Sciatic nerve (tissue), 2 donors: Measurements from ENCODE around the gene PTPRD. TPM values are rescaled to one million over a fixed set of nuclear protein-coding genes. Genes with fewer than 3 reads are reported as not detected.
"Not testable (repeated sequence)": the region's sequence is repeated elsewhere in the genome, so short reads cannot be mapped to it uniquely, and the experiment has no call there.

Experiments
- ATAC-seq: fragments of 200-7000 bp; cut with Tn5 transposase; one replicate; pipeline ENCODE4 v1.9.1; 2020; ENCODE audit warnings: mild to moderate bottlenecking, moderate library complexity
- DNase-seq: peaks from one replicate; pipeline ENCODE4 v3.0.0-alpha.2; 2020; ENCODE audit warnings: low spot score
- intact Hi-C: fragments of 100-400 bp; cut with DNase I; formaldehyde crosslinking; loops from one replicate; pipeline ENCODE4 v1.14.2; 2022
- total RNA-seq: library from RNA; stranded (reverse); fragmentation: NEBNext Ultra II Directional; extraction: Animal tissue kit (Norgen Biotek cat#: 25700); gene quantifications from one replicate; pipeline ENCODE4 v1.2.1, GENCODE V29; 2021
- donor health status: DM: no; HTN: no; CAD: no.
- donor health status: DM: no; HTN: no; CAD: no.

PTPRD gene
- total RNA-seq, 1 donor from 2014 or later, result 4.7 TPM

DNA sequence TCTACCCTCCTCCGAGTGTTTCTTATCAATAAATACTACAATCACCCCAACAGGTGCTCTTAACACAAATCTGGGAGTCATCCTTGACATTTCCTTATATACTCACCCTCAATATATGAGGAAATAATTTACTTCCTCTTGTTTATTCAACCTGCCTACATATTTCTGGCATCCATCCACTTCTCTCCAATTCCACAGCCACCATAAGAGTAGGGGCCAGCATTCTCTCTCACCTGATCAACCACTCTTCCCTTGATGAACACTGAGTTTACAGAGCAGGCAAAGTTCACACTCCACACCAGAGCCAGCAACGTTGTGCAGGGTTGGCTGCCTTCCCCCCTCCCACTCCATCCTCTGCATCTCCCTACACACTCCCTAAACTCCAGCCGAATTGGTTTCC lies 1908.9 kb downstream of the PTPRD start:
- intact Hi-C loops, result no loop called here
- ATAC-seq (no peak), DNase-seq (no peak)

DNA sequence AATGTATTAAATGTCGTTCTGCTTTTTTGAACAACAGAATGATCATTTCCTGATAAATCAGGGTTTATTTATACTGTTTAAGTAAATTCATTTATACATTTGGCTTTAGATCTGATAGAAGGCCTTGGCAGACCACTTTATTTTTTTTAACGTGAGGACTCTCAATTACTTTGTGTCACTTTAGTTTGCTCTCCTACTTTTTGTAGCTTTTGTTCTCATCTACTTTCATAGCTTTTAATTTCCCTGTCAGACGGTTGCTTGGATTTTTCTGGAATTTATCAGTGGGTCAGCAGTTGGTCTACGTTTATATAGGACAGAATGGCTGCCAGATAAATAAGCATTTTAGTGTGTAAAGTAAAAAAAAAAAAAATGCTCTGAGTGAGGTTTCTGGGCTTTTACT lies 1910.9 kb downstream of the PTPRD start:
- intact Hi-C loops, result no loop called here
- no peak for ATAC-seq

DNA sequence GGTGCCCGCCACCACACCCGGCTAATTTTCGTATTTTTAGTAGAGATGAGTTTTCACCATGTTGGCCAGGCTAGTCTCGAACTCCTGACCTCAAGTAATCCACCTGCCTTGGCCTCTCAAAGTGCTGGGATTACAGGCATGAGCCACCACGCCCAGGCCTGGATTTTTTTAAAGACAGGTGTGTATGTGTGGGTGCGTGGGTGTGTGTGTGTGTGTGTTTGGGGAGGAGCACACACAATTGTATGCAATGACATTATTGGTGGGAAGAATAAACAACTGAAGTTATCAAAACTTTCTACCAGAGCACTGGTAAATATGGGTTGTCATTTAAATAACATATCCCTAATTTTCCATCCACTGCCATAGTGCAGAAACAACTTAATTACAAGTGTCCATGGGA lies 1915.2 kb downstream of the PTPRD start:
- ATAC-seq, intact Hi-C loops, DNase-seq: not testable (repeated sequence)

More for the DNA sequence above, 1910.9 kb downstream of the PTPRD start:
- no peak for DNase-seq

DNA sequence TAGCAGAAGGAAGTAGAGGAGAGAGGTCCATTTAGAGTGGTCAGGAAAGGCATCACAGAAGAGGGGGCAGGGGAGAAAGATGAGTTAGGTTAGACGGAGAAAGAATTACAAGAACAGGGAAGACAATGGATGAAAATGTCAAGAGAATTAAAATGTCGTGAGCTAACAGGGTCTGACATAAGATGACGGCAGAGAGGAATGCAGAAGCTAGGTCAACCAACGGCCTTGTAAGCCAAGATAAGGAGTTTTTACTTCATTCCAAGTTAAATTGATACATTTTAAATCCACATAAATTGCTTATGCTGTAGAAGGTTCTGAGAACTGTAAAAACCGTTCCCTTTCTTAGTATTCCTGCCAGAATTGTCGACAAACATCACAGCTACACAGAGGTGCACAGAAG lies 1916.3 kb downstream of the PTPRD start:
- intact Hi-C loops, result no loop called here
- no peak for DNase-seq
- ATAC-seq, result no peak

DNA sequence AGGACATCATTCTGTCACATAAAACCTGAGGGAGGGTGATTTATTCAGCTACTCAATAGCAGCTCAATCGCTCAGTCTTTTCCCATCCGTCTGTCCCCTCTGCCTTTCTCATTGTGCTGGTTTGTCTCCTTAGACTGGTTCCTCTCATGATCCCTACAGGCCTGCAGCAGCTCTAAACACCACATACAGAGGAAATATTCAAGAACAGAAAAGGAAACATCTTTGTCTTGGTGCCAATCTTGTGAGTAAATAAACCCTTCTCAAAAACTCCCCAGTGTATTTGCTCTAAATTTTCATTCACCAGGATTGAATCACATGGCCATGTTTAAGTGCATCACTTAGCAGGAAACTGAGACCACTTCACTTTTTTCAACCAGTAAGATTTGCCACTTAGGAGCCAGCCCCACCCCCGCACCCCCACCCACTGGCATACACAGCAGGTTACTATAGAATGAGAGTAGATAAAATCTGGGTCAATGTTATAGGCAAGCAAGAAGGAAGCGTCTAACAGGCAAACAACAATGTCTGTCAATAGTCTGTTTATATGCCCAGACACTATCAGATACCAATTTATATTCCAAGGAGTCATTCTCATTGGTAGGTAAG lies 1917.7 kb downstream of the PTPRD start:
- intact Hi-C loops, result no loop called here
- no peak for ATAC-seq
- DNase-seq, result no peak

DNA sequence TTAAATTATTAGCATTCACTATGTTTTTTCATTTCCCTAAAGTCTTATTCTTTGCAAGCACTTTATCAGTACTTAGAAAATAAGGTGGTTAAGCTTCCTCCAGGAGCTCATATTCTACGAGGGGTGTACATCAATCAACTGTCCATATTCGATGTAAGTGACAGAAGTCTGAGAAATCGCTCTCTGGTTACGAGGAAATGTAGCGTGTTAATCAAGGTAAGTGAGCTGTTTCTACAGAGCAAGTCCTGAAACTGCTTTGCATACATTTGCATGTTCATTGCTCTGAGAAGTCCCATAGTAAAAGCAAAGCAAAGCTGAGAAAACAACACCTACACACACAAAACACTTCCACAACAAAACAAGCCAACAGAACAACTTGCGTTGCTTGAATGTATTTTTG lies 1919.3 kb downstream of the PTPRD start:
- no peak for DNase-seq
- intact Hi-C loops, result no loop called here
- no peak for ATAC-seq

DNA sequence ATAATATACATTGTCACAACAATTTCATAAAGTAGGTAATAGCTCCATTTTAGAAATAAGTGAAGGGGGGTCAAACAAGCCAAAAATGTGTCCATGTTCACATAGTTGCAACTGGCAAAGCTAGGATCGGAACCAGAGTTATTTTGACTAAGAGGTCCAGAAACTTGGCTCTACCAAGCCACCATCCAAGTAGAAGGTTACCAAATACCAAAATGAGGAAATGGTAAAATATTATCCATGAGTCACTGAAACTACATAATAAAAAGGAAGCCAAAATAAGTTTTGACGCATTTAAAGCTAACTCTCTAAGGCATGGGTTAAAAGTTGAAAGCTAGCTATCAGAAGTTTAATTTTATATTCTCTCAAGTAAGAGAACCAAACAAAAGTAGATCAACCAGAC lies 1926.3 kb downstream of the PTPRD start:
- intact Hi-C loops, result no loop called here
- DNase-seq (no peak), ATAC-seq (no peak)

DNA sequence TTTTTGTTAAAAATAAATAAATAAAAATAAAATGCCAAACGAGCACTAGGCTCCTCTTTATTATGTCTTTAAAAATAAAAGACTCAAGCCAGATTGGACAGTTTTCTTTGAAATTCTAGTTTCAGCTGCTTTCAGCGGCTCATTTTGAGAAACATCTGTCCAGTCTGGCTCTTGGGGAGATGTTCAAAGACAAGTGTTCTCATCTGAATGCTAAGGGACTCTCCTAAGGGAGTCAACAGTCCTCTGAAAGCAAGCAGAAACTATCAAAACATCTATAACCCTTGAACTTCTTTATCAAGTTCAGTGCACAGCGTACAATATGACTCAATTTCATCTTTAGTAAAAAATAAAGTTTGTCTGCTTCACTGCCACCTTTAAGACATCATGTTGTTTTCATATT lies 1927.0 kb downstream of the PTPRD start:
- ATAC-seq (peak; percentile 48), DNase-seq (no peak)
- intact Hi-C loops, result no loop called here

DNA sequence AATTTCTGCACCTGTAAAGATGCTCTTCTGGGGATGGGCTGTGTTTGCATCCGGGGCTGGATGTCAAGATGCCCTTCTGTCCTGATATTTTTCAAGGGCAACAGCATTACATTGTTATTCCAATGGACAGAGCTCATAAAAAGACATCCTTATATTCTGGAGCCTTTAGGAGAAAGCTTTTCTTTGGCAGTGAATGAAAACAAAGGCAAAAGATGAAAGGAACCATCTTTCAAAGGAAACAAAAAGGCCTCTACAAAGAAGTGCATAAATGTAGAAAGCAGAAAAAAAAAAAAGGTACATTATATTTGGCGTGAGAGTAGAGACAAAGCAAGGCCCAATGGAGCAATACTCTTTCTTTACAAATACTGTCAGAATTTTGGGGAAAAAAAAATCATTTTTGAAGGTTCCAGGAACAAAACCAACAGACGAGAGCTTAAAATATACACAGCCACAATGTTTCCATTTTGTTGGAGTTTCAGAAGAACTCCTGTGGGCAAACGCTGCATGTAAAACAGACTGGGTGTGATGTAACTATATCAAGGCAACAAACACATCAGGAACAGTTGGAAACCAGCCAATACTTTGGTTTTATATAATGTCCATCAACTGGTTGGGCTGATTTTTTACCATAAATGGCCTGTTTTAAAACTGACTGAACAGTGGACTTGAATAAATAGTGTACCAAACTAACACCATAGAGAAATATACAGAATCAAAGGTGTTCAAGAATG lies 1927.7 kb downstream of the PTPRD start:
- ATAC-seq, result no peak
- DNase-seq, result no peak
- intact Hi-C loops, result no loop called here

DNA sequence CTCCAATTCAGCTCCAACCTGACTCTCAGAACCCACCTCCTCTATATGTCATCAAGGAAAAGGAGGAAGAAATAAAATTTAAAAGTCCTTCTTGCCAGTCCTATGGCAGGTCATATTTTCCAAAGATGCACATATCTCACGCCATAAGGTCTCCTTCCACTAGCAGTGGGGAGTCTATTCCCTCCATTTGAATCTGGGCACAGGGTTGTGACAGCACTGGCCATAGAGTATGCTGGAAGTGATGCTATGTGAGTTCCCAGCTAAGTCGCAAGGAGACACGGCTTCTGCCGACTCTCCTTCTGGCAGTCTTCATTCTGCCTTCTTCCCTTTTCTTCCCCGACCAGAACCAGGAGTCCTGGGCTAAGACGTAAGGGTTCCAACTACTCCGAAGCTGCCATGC lies 1929.3 kb downstream of the PTPRD start:
- DNase-seq (no peak), ATAC-seq (no peak)
- intact Hi-C loops, result no loop called here

DNA sequence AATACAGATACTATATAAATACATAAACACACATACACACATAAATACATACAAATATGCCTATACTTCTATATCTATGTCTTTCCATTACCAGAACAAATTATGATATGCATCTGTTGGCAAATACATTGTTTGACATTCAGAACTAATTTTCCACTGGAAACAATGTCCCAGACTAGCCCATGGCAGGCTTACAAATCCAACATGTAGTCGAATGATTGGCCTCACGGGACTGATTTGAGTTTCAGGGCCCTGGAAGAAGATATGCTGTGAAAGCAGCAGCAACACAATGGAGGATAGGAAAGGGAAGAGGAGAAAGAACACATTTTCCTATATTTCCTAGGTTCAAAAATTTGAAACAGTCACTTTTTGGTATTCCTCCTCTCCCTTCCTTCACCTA lies 1932.1 kb downstream of the PTPRD start:
- no peak for DNase-seq
- ATAC-seq, result no peak
- intact Hi-C loops, result no loop called here

DNA sequence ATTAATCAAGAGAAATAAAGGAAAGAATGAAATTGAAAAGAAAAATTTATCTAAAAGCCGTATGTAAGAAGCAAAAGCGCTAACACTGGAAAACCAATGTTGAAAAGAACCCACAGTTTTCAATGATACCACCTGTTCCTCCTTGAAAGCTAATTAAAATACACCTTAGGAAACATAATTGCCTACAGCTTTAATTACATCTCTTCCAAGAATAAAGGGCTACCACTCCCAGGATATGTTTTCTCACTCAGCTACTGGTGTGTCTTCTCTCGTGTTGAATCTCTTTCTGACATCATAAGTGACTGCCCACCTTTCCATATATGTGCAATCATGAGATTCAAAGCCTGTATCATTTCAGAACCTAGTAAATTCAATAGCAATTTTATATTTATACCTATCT lies 1932.6 kb downstream of the PTPRD start:
- intact Hi-C loops, result no loop called here
- ATAC-seq, result no peak
- DNase-seq, result no peak

DNA sequence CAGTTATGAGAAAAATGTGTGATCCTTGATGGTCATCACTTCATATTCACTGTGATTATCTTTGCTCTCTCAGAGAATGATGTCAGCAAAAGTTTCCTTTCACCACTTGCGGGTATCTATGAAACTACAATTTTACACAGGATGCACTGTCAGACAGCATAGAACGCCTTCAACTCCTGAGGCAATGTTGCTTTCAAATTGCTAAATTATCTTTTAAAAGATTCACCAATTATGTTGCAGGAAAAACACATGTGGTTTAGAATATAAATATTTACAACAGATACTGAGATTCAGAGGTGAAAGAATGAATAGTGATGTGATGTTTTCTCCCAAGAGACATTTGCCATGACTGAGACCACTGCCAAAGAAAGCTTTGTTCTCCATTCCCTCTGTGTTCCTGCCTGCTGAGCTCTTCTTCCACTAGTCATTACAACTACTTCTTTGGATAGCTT lies 1933.4 kb downstream of the PTPRD start:
- ATAC-seq (peak; percentile 62), DNase-seq (no peak)
- intact Hi-C loops, result no loop called here

DNA sequence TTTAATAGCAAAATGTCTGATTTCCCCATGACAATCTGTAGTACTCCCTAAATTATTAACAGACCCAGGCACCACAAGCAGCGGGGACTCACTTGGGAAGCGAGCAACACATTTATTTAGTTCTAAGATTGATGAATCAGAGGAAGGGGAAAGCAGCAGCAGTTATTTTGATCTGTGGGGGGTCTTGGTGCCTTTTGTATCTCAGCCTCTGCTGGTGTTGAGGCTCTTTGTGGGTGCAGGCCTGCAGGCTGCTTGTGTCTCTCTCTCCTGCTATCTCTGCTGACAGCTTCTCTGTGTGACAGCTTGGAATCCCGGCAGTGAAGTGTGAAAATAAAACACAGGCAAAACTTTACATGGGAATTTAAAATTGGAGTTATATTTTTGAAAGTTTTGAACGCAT lies 1935.1 kb downstream of the PTPRD start:
- intact Hi-C loops, result no loop called here
- ATAC-seq (no peak), DNase-seq (no peak)

DNA sequence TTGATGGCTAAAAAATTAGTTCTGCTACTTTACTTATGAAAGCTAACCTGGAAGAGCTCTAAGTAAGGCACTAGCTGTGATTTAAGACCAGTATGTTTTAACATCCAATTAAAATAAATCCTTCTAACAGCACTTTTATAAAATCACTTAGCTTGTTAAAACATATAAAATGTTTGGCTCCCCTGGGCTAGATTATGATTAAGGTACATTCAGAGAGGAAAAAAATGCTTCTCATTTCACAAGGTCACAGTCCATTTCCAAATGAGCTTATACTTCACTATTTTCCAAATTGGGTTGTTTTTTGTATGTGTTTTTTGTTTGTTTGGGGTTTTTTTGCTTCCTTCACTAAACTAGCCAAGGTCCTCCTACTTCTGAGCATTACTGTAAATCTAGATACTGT lies 1938.3 kb downstream of the PTPRD start:
- DNase-seq, result no peak
- ATAC-seq, result no peak
- intact Hi-C loops, result no loop called here

DNA sequence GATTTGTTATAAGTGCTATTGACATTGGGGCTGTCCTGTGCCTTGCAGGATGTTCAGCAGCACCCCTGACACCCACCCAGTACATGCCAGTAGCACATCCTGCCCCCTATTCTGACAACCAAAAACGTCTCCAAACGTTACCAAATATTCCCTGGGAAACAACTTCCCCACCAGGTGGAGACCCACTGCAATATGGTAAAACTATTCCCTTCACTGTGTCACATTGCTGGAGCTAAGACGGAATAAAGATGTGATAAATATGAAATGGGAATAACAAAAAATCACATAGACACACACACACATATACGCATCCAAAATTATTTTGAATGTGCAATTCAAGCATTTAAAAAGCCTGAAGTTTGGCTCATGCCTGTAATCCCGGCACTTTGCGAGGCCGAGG lies 1939.0 kb downstream of the PTPRD start:
- intact Hi-C loops, result no loop called here
- ATAC-seq (no peak), DNase-seq (no peak)

DNA sequence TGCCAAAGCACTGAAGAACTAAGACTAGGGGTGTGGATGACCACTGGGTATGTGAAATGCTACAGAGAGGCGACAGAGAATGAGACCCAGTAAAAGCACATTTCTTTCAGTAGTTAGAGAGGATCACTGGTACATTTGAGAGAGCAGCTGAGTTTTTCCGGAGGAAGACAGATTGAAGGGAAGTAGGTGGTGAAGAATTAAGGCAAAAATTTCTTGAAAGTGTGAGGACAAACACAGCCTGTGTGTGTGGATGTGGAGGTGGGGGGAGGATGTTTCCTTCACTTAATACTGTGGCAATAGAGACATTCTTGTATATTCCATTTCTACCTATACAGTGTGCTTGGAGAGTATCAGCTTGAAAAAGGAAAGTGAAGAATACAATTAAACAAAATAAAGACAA lies 1942.1 kb downstream of the PTPRD start:
- DNase-seq (no peak), ATAC-seq (no peak)
- intact Hi-C loops, result no loop called here

DNA sequence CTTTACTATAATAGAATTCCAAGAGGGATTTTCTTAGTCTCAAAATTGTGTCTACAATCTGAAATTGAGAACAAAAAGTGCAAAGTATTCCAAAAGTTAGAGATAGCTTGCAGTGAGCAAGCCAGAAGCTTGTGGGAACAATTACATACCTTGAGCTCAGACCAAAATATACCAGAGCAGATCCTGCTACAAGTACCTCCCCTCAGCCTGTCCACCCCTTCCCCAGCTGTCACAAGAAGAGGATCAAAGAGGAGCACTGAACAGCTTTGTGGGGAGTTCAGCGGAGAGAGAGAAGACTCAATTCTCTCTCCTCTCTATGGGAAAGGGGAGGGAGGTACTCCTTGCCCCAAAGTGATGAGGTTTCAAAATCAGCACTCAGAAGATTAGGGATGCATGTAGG lies 1944.1 kb downstream of the PTPRD start:
- DNase-seq, result no peak
- intact Hi-C loops, result loop anchor here (5.0 to 10.0 kb wide), 2 partner anchors 54 to 1849 kb away; no protein-coding TSS in a partner anchor
- no peak for ATAC-seq

DNA sequence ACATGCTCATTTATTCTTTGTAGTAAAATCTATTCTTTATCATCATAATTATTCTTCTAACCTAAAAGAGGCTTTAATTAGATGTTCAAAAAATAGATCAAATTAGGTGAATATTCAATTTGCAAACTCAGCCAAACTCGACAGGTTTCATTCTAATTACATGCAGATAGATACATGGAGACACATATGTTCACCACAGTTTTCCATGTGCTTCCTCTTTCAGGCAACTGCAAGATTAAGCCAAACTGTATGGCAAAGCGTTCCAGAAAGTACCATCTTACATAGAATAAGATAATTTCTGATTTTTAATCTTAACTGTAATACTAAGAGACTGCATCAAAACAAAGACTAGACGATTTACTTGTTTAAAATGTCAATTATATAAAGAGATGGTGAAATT lies 1944.6 kb downstream of the PTPRD start:
- intact Hi-C loops, result loop anchor here (5.0 to 10.0 kb wide), 2 partner anchors 53 to 1849 kb away; no protein-coding TSS in a partner anchor
- DNase-seq (no peak), ATAC-seq (no peak)

DNA sequence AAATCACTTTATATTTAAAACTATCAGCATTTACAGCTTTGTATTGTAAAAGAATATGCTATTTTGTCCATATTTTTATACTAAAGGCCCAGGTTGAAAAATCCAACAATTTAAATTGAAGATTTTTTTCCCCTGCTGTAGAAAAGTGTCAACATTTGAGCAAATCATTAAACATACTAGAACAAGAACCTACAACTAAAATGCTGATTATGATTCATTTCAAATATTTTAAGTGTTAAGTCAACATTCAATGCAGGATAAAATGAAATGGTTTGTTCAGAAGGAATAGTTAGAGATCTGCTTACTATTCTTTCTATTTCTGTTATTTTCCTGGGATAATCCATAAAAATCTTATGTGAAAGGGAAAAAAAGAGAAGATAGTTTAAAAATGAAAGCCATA lies 1946.7 kb downstream of the PTPRD start:
- intact Hi-C loops, result loop anchor here (5.0 to 10.0 kb wide), 2 partner anchors 51 to 1851 kb away; no protein-coding TSS in a partner anchor
- ATAC-seq, result no peak
- no peak for DNase-seq

DNA sequence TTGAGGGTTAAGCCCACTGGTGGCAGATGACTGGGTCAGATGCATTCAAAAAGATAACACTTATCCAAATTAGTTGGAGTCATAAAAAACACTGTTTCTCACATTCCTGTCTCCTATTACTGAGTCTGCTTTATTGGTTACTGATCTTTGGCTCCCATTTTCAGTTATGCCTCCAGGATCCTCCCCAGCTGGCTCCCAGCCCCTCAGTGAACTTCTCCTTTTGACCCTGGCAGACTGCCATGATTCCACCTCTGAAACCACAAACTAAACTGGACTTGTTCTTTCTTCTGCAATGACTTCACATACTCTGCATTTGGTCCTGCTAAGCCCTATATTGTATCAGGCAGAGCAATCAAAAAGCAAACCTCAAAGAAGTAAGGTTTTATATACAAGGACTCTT lies 1952.4 kb downstream of the PTPRD start:
- DNase-seq (peak; percentile 85), ATAC-seq (peak; percentile 93)
- intact Hi-C loops, result loop anchor here (10.0 kb wide), 1 partner anchor 46 kb away; no protein-coding TSS in a partner anchor
